H9 (cell line): ENCODE data around the gene UCP3. TPM values are rescaled to one million over a fixed set of nuclear protein-coding genes. Genes with fewer than 3 reads are reported as not detected.

Source experiments
- DNase-seq: peaks from one replicate; pipeline ENCODE4 v3.0.0-alpha.2; 2017
- H2AFZ ChIP-seq: one replicate; pipeline ENCODE4 v1.6.1; 2013; ENCODE audit warnings: mild to moderate bottlenecking, low read length, control low read depth, moderate library complexity
- H2AK5ac ChIP-seq: 2 replicates; pipeline ENCODE4 v1.6.1; 2013; ENCODE audit warnings: low read length, control low read depth, mixed read lengths; ENCODE audit not compliant: insufficient read length
- H2BK120ac ChIP-seq: one replicate; pipeline ENCODE4 v1.6.1; 2013; ENCODE audit warnings: low read depth, mild to moderate bottlenecking, low read length, control low read depth, inconsistent platforms; ENCODE audit not compliant: poor library complexity, severe bottlenecking
- H2BK12ac ChIP-seq: 2 replicates; pipeline ENCODE4 v1.6.1; 2013; ENCODE audit warnings: low read length, control low read depth, mixed read lengths, low read depth; ENCODE audit not compliant: insufficient read length
- H2BK15ac ChIP-seq: 2 replicates; pipeline ENCODE4 v1.6.1; 2013; ENCODE audit warnings: low read depth, low read length, control low read depth
- H2BK20ac ChIP-seq: one replicate; pipeline ENCODE4 v1.6.1; 2013; ENCODE audit warnings: low read depth, mild to moderate bottlenecking, low read length, control low read depth, inconsistent platforms; ENCODE audit not compliant: poor library complexity, severe bottlenecking
- H2BK5ac ChIP-seq: 2 replicates; pipeline ENCODE4 v1.6.1; 2013; ENCODE audit warnings: low read length, control low read depth, mixed read lengths; ENCODE audit not compliant: insufficient read length
- H3K14ac ChIP-seq: 2 replicates; pipeline ENCODE4 v1.6.1; 2013; ENCODE audit warnings: low read length, control low read depth; ENCODE audit not compliant: insufficient read depth
- H3K18ac ChIP-seq: 2 replicates; pipeline ENCODE4 v1.6.1; 2013; ENCODE audit warnings: low read depth, mild to moderate bottlenecking, mixed read lengths, low read length, control low read depth; ENCODE audit not compliant: insufficient read length
- H3K23ac ChIP-seq: 2 replicates; pipeline ENCODE4 v1.6.1; 2013; ENCODE audit warnings: low read length, control low read depth, mixed read lengths, low read depth; ENCODE audit not compliant: insufficient read length
- H3K23me2 ChIP-seq: 2 replicates; pipeline ENCODE4 v1.6.1; 2013; ENCODE audit warnings: low read depth, mild to moderate bottlenecking, mixed read lengths, low read length, control low read depth; ENCODE audit not compliant: insufficient read length, poor library complexity, severe bottlenecking
- H3K27ac ChIP-seq: 2 replicates; pipeline ENCODE4 v1.5.1; 2013; ENCODE audit warnings: low read length, control low read depth, mixed read lengths, low read depth; ENCODE audit not compliant: insufficient read length
- H3K27me3 ChIP-seq: 2 replicates; pipeline ENCODE4 v1.6.1; 2013; ENCODE audit warnings: low read length, control low read depth, inconsistent platforms; ENCODE audit not compliant: insufficient read depth
- H3K4ac ChIP-seq: 2 replicates; pipeline ENCODE4 v1.6.1; 2013; ENCODE audit warnings: low read depth, mild to moderate bottlenecking, control low read depth, inconsistent platforms, low read length, moderate library complexity
- H3K4me1 ChIP-seq: 2 replicates; pipeline ENCODE4 v1.6.1; 2013; ENCODE audit warnings: low read length, control low read depth, inconsistent platforms; ENCODE audit not compliant: insufficient read depth
- H3K4me2 ChIP-seq: 2 replicates; pipeline ENCODE4 v1.6.1; 2013; ENCODE audit warnings: low read length, control low read depth, mixed read lengths; ENCODE audit not compliant: insufficient read length, insufficient read depth
- H3K56ac ChIP-seq: 2 replicates; pipeline ENCODE4 v1.6.1; 2013; ENCODE audit warnings: low read depth, mild to moderate bottlenecking, mixed read lengths, low read length, control low read depth; ENCODE audit not compliant: insufficient read length
- H3K79me1 ChIP-seq: 2 replicates; pipeline ENCODE4 v1.6.1; 2013; ENCODE audit warnings: low read depth, mild to moderate bottlenecking, moderate library complexity, low read length, control low read depth, inconsistent platforms; ENCODE audit not compliant: insufficient read depth, poor library complexity, severe bottlenecking
- H3K79me2 ChIP-seq: 2 replicates; pipeline ENCODE4 v1.6.1; 2013; ENCODE audit warnings: low read length, control low read depth, inconsistent platforms; ENCODE audit not compliant: insufficient read depth
- H3K9ac ChIP-seq: 2 replicates; pipeline ENCODE4 v1.6.1; 2013; ENCODE audit warnings: low read length, control low read depth, mixed read lengths; ENCODE audit not compliant: insufficient read length; ENCODE audit errors: extremely low read depth
- H3K9me3 ChIP-seq: one replicate; pipeline ENCODE4 v1.6.1; 2013; ENCODE audit warnings: low read depth, low read length, inconsistent platforms; ENCODE audit not compliant: control insufficient read depth
- H3T11ph ChIP-seq: one replicate; pipeline ENCODE4 v1.6.1; 2013; ENCODE audit warnings: mild to moderate bottlenecking, low read length, control low read depth, inconsistent platforms
- H4K20me1 ChIP-seq: one replicate; pipeline ENCODE4 v1.6.1; 2013; ENCODE audit not compliant: control insufficient read depth, insufficient read length, insufficient read depth
- H4K5ac ChIP-seq: 2 replicates; pipeline ENCODE4 v1.6.1; 2013; ENCODE audit warnings: low read depth, mild to moderate bottlenecking, mixed read lengths, low read length, control low read depth; ENCODE audit not compliant: insufficient read length
- H4K8ac ChIP-seq: replicated peaks from 2 replicates; pipeline ENCODE4 v1.6.1; 2013; ENCODE audit warnings: low read length, control low read depth, mixed read lengths, low read depth; ENCODE audit not compliant: insufficient read length
- H4K91ac ChIP-seq: 2 replicates; pipeline ENCODE4 v1.6.1; 2013; ENCODE audit warnings: low read depth, mild to moderate bottlenecking, moderate library complexity, mixed read lengths, low read length, control low read depth; ENCODE audit not compliant: insufficient read length
- H3K27ac Mint-ChIP-seq, 3 experiments: 2 replicates in 2 of 3; 3 replicates in 1 of 3; pipeline ENCODE4 v1.8.0; 2020 to 2021; ENCODE audit warnings: mixed read lengths in 3 of 3, mild to moderate bottlenecking in 1 of 3, moderate library complexity in 1 of 3
- H3K27me3 Mint-ChIP-seq: 2 replicates; pipeline ENCODE4 v1.8.0; 2021; ENCODE audit warnings: low read depth, mild to moderate bottlenecking, moderate library complexity, mixed read lengths
- H3K36me3 Mint-ChIP-seq, 3 experiments: 2 replicates in 2 of 3; 3 replicates in 1 of 3; pipeline ENCODE4 v1.8.0; 2020 to 2021; ENCODE audit warnings: low read depth in 3 of 3, mixed read lengths in 3 of 3; ENCODE audit not compliant: insufficient read depth in 1 of 3
- H3K4me1 Mint-ChIP-seq, 2 experiments: 2 replicates each; pipeline ENCODE4 v1.8.0; 2020; ENCODE audit warnings: mixed read lengths in 2 of 2
- H3K4me3 Mint-ChIP-seq, 2 experiments: 2 replicates in 1 of 2; 3 replicates in 1 of 2; pipeline ENCODE4 v1.8.0; 2020 to 2021; ENCODE audit warnings: mild to moderate bottlenecking in 2 of 2, mixed read lengths in 2 of 2, moderate library complexity in 1 of 2
- H3K9me3 Mint-ChIP-seq, 2 experiments: 2 replicates in 1 of 2; 3 replicates in 1 of 2; pipeline ENCODE4 v1.8.0; 2020; ENCODE audit warnings: mild to moderate bottlenecking in 2 of 2, mixed read lengths in 2 of 2, moderate library complexity in 1 of 2
- CTCF ChIP-seq: fragments of 200-600 bp; sonication (generic); conservative IDR thresholded peaks from 3 replicates; pipeline ENCODE4 v1.8.0; 2021; ENCODE audit warnings: antibody characterized with exemption, mild to moderate bottlenecking
- WGBS: extraction: QIAGEN DNeasy Blood & Tissue Kit; methylation state at CpG from one replicate; pipeline ENCODE4 v1.1.7; 2013; ENCODE audit warnings: missing lambda C conversion rate, low lambda C conversion rate, mixed read lengths; ENCODE audit not compliant: insufficient read length; ENCODE audit errors: extremely low coverage; 5-methylcytosine and 5-hydroxymethylcytosine counted together
- total RNA-seq: library from RNA; stranded (reverse); gene quantifications from 2 replicates; pipeline ENCODE4 v1.2.1, GENCODE V29; 2021

UCP3 gene
- total RNA-seq, 1 experiment from 2014 or later: 0.85 TPM

GRCh38 chr11:74010306-74011300, 1.7 kb upstream of the UCP3 start:
- Mint-ChIP-seq H3K9me3 (no peaks in the 10 kb centered on the region), H3K4me1 (peaks cover 11 to 23% of the 10 kb centered on the region in 2 experiments), H3K4me3 (no peak overlapping the region), H3K27me3 (no peaks in the 10 kb centered on the region; the same call in 1 of the 2 replicates), H3K36me3 (peaks cover 0 to 3% (median 2%) of the 10 kb centered on the region in 3 experiments; a peak in 2 of 7 replicates), H3K27ac (peak overlapping the region in 2 of 3 experiments; percentile 46 to 52; a peak in 3 of 7 replicates)
- H3K9me3 ChIP-seq: no peaks in the 10 kb centered on the region
- no peak overlapping the region for H3K18ac ChIP-seq
- no peak overlapping the region for H2BK20ac ChIP-seq
- H3K23me2 ChIP-seq: no peaks in the 10 kb centered on the region
- H2AFZ ChIP-seq: no peak overlapping the region
- no peak for DNase-seq
- TF ChIP-seq CTCF: no peak
- no peak overlapping the region for H3K27ac ChIP-seq
- no CpG with 5 or more reads among the region's 9 CpGs for WGBS
- H4K91ac ChIP-seq: no peak overlapping the region
- no peak overlapping the region for H3K4me2 ChIP-seq
- no peak overlapping the region for H2AK5ac ChIP-seq
- H2BK120ac ChIP-seq: no peak overlapping the region
- no peak overlapping the region for H2BK5ac ChIP-seq
- no peak overlapping the region for H2BK15ac ChIP-seq
- H3T11ph ChIP-seq: no peak overlapping the region
- H3K14ac ChIP-seq: no peak overlapping the region
- H4K5ac ChIP-seq: no peak overlapping the region
- H3K9ac ChIP-seq: no peak overlapping the region
- H4K8ac ChIP-seq: no peak overlapping the region
- no peaks in the 10 kb centered on the region for H3K4me1 ChIP-seq
- H3K4ac ChIP-seq: no peak overlapping the region
- no peaks in the 10 kb centered on the region for H3K27me3 ChIP-seq
- no peak overlapping the region for H2BK12ac ChIP-seq
- no peaks in the 10 kb centered on the region for H3K79me2 ChIP-seq
- H3K23ac ChIP-seq: no peak overlapping the region
- H4K20me1 ChIP-seq: no peaks in the 10 kb centered on the region
- H3K56ac ChIP-seq: no peak overlapping the region
- no peaks in the 10 kb centered on the region for H3K79me1 ChIP-seq
